GM21528 (cell line): ENCODE measurements around the gene NOXO1.
A peak's percentile ranks its signal among the peaks of the same experiment; 100 is the strongest.

Experiments used
- ATAC-seq: cut with Tn5 transposase; IDR thresholded peaks from one replicate; pipeline ENCODE4 v1.9.1; 2021; ENCODE audit warnings: mild to moderate bottlenecking, moderate library complexity; ENCODE audit not compliant: unreplicated experiment, low FRiP score

The NOXO1 gene

GRCh38 chr16:1998360-1998835 is 17.1 kb upstream of the NOXO1 start:
- no peak for ATAC-seq

GRCh38 chr16:1997494-1998359 is 16.5 kb upstream of the NOXO1 start:
- ATAC-seq, result no peak

- no peak for ATAC-seq
Observed at GRCh38 chr16:1993731-1994131, 12.5 kb upstream of the NOXO1 start.

- no peak for ATAC-seq
Observed at GRCh38 chr16:1992704-1993317, 11.5 kb upstream of the NOXO1 start.

GRCh38 chr16:1991948-1992703 is 10.9 kb upstream of the NOXO1 start:
- peak; percentile 41 for ATAC-seq

- no peak for ATAC-seq
Observed at GRCh38 chr16:1991588-1991947, 10.3 kb upstream of the NOXO1 start.

GRCh38 chr16:1991135-1991551 is 9.9 kb upstream of the NOXO1 start:
- no peak for ATAC-seq

- no peak for ATAC-seq
Observed at GRCh38 chr16:1990351-1991134, 9.3 kb upstream of the NOXO1 start.

- no peak for ATAC-seq
Observed at GRCh38 chr16:1990101-1990350, 8.8 kb upstream of the NOXO1 start.

GRCh38 chr16:1989209-1990100 is 8.2 kb upstream of the NOXO1 start, which contains the start of gene SYNGR3:
Gene SYNGR3, plus strand, starts transcription at chr16:1989970. Its CDS starts 133 bp downstream, at chr16:1990103.
- no peak for ATAC-seq

GRCh38 chr16:1987198-1987597 is 5.9 kb upstream of the NOXO1 start:
- ATAC-seq, result no peak

GRCh38 chr16:1985466-1986150 is 4.3 kb upstream of the NOXO1 start:
- ATAC-seq, result no peak

GRCh38 chr16:1984347-1985225 is 3.3 kb upstream of the NOXO1 start:
- ATAC-seq, result no peak

GRCh38 chr16:1983544-1984346 is 2.5 kb upstream of the NOXO1 start, which contains the start of gene GFER:
Gene GFER, plus strand, starts transcription at chr16:1984193. Its CDS starts 26 bp downstream, at chr16:1984219.
- ATAC-seq, result peak; percentile 65

- ATAC-seq, result peak; percentile 33
Observed at GRCh38 chr16:1982991-1983543, 1.8 kb upstream of the NOXO1 start.

- no peak for ATAC-seq
Observed at GRCh38 chr16:1982013-1982433, 754 bp upstream of the NOXO1 start.

GRCh38 chr16:1980770-1981087 is 540 bp downstream of the NOXO1 start:
- no peak for ATAC-seq
